Measurements from ENCODE around the gene TSC22D2.

The TSC22D2 gene

GRCh38 chr3:150444371-150444770 lies 36.3 kb downstream of the TSC22D2 start:
- no peaks in the 10 kb centered on the region for H3K27me3 Mint-ChIP-seq
- no peak overlapping the region for H3K27ac Mint-ChIP-seq
- H3K9me3 Mint-ChIP-seq = peaks cover 4% of the 10 kb centered on the region
- H3K4me1 Mint-ChIP-seq (ENCODE audit: low read depth) = peaks cover 30% of the 10 kb centered on the region
- H3K4me3 Mint-ChIP-seq = no peak overlapping the region
- H3K36me3 Mint-ChIP-seq (ENCODE audit: low read depth) = peaks cover 46% of the 10 kb centered on the region

DNA sequence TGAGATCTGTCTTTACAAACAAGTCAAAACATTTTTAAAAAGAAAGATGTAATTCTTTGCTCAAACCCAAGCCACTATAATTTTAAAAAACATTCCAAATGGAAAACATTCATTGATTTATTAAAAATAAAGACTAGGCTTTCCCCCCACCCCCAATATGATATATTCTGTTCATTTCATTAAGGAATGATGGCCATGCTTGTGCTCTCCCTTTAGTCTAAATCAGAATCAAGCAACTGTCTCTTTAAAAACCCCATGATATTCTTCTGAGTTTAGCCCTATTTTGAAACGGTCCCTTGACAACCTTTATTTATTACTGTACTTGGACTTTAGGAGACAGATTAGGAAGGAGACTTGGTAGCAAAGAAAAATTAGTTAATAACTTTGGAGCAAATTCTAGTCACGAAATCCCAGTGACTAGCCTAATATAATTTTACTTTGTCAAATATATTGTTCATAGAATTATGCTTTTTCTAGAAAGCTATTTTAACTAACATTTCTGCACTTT lies 38.4 kb downstream of the TSC22D2 start:
- no peaks in the 10 kb centered on the region for H3K27me3 Mint-ChIP-seq
- no peak overlapping the region for H3K4me3 Mint-ChIP-seq
- peaks cover 37% of the 10 kb centered on the region for H3K4me1 Mint-ChIP-seq (ENCODE audit: low read depth)
- H3K9me3 Mint-ChIP-seq = peaks cover 4% of the 10 kb centered on the region
- peaks cover 34% of the 10 kb centered on the region for H3K36me3 Mint-ChIP-seq (ENCODE audit: low read depth)
- H3K27ac Mint-ChIP-seq = no peak overlapping the region

- Mint-ChIP-seq H3K4me1 (ENCODE audit: low read depth) (peaks cover 37% of the 10 kb centered on the region), H3K9me3 (no peaks in the 10 kb centered on the region), H3K27ac (no peak overlapping the region), H3K4me3 (no peak overlapping the region), H3K36me3 (ENCODE audit: low read depth) (peaks cover 28% of the 10 kb centered on the region), H3K27me3 (no peaks in the 10 kb centered on the region)
Measured at GRCh38 chr3:150447084-150447483, 39.0 kb downstream of the TSC22D2 start.

DNA sequence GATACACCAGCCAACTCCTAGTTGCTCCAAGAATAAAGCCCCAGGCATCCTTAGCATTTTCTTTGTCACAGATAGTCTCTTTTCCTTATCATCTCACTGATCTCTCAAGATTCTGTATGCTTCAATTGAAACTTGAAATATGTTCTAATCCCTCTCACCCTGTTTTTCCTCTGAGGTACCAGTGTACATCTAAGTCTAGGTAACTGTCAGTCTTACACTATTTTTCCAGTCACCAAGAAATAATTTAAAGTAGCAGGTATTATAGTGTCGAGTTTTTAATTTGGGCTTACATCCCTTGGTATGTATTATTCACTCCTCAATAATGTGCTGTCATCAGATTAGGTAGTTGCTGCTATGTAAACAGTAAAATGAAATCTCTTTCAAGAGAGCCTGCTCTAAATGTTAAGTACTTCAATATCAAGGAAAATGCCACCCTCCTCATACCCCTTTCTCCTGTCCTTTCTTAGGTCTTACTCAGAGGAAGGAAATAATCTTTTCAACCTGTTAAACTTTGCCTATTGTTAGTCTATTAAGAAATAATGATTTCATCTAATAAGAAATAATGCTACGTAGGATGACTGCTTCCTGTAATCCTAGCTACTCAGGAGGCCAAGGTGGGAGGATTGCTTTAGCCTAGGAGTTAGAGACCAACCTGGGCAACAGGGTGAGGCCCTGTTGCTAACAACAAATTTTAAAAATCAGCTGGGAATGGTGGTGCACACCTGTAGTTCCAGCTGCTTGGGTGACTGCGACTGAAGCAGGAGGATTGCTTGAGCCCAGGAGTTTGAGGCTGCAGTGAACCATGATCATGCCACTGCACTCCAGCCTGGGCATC lies 39.8 kb downstream of the TSC22D2 start:
- Mint-ChIP-seq H3K27ac (peak overlapping the region; percentile 26), H3K9me3 (no peaks in the 10 kb centered on the region), H3K4me1 (ENCODE audit: low read depth) (peaks cover 37% of the 10 kb centered on the region), H3K4me3 (no peak overlapping the region), H3K27me3 (no peaks in the 10 kb centered on the region), H3K36me3 (ENCODE audit: low read depth) (peaks cover 23% of the 10 kb centered on the region)

- no peak overlapping the region for H3K4me3 Mint-ChIP-seq
- no peak overlapping the region for H3K27ac Mint-ChIP-seq
- H3K9me3 Mint-ChIP-seq = no peaks in the 10 kb centered on the region
- H3K4me1 Mint-ChIP-seq (ENCODE audit: low read depth) = peaks cover 30% of the 10 kb centered on the region
- H3K36me3 Mint-ChIP-seq (ENCODE audit: low read depth) = peaks cover 17% of the 10 kb centered on the region
- H3K27me3 Mint-ChIP-seq = no peaks in the 10 kb centered on the region
Measured at GRCh38 chr3:150449169-150449721, 41.1 kb downstream of the TSC22D2 start.

GRCh38 chr3:150450916-150451315 lies 42.8 kb downstream of the TSC22D2 start:
- H3K9me3 Mint-ChIP-seq = no peaks in the 10 kb centered on the region
- no peak overlapping the region for H3K27ac Mint-ChIP-seq
- peaks cover 30% of the 10 kb centered on the region for H3K4me1 Mint-ChIP-seq (ENCODE audit: low read depth)
- peaks cover 15% of the 10 kb centered on the region for H3K36me3 Mint-ChIP-seq (ENCODE audit: low read depth)
- no peaks in the 10 kb centered on the region for H3K27me3 Mint-ChIP-seq
- H3K4me3 Mint-ChIP-seq = no peak overlapping the region

DNA sequence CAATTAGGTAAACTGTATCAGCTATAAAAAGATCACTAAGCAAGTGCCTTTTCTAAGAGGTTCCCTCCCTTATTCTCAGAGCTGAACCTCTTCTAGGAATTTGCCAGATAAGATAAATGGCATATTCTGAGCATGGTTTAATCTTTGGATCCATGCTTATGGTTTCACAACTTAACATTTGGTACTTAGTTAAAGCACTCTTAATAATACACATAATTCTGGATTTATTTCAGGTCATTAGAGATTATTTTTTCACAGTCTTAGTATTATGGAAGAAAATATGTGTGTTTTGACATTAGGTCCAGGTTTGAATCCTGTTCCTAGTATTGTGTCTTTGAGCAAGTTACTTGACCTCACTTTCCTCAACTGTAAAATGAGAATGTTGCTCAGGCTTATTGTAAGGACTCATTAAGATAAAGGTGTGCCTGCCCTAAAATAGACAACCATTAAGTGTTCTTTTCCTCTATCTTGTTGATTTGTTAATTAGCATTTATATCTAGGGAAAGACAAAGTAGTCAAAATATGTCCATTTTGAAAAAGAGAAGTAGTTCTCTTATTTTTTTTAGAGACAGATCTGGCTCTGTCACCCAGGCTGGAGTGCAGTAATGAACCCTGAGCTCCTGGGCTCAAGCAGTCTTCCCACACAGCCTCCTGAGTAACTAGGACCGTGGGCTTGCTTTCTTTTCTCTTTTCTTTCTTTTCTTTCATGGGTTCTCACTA lies 43.4 kb downstream of the TSC22D2 start:
- H3K4me1 Mint-ChIP-seq (ENCODE audit: low read depth) = peaks cover 24% of the 10 kb centered on the region
- no peaks in the 10 kb centered on the region for H3K9me3 Mint-ChIP-seq
- H3K27ac Mint-ChIP-seq = no peak overlapping the region
- H3K4me3 Mint-ChIP-seq = no peak overlapping the region
- no peaks in the 10 kb centered on the region for H3K27me3 Mint-ChIP-seq
- H3K36me3 Mint-ChIP-seq (ENCODE audit: low read depth) = peaks cover 10% of the 10 kb centered on the region

- peaks cover 20% of the 10 kb centered on the region for H3K36me3 Mint-ChIP-seq (ENCODE audit: low read depth)
- H3K4me1 Mint-ChIP-seq (ENCODE audit: low read depth) = peaks cover 16% of the 10 kb centered on the region
- no peak overlapping the region for H3K27ac Mint-ChIP-seq
- H3K9me3 Mint-ChIP-seq = no peaks in the 10 kb centered on the region
- H3K4me3 Mint-ChIP-seq = no peak overlapping the region
- H3K27me3 Mint-ChIP-seq = no peaks in the 10 kb centered on the region
Measured at GRCh38 chr3:150453353-150453752, 45.3 kb downstream of the TSC22D2 start.

- H3K9me3 Mint-ChIP-seq = no peaks in the 10 kb centered on the region
- H3K27me3 Mint-ChIP-seq = no peaks in the 10 kb centered on the region
- H3K36me3 Mint-ChIP-seq (ENCODE audit: low read depth) = peaks cover 24% of the 10 kb centered on the region
- no peak overlapping the region for H3K4me3 Mint-ChIP-seq
- peaks cover 10% of the 10 kb centered on the region for H3K4me1 Mint-ChIP-seq (ENCODE audit: low read depth)
- H3K27ac Mint-ChIP-seq = no peak overlapping the region
Measured at GRCh38 chr3:150454085-150454484, 46.0 kb downstream of the TSC22D2 start.

GRCh38 chr3:150454622-150455021 lies 46.5 kb downstream of the TSC22D2 start:
- Mint-ChIP-seq H3K4me1 (ENCODE audit: low read depth) (peaks cover 4% of the 10 kb centered on the region), H3K27ac (no peak overlapping the region), H3K4me3 (no peak overlapping the region), H3K27me3 (no peaks in the 10 kb centered on the region), H3K9me3 (no peaks in the 10 kb centered on the region), H3K36me3 (ENCODE audit: low read depth) (peaks cover 27% of the 10 kb centered on the region)

- Mint-ChIP-seq H3K9me3 (no peaks in the 10 kb centered on the region), H3K4me3 (no peak overlapping the region), H3K4me1 (ENCODE audit: low read depth) (peaks cover 4% of the 10 kb centered on the region), H3K27me3 (no peaks in the 10 kb centered on the region), H3K36me3 (ENCODE audit: low read depth) (peaks cover 28% of the 10 kb centered on the region), H3K27ac (no peak overlapping the region)
Measured at GRCh38 chr3:150455341-150455740, 47.2 kb downstream of the TSC22D2 start.

- Mint-ChIP-seq H3K36me3 (ENCODE audit: low read depth) (peaks cover 28% of the 10 kb centered on the region), H3K4me3 (no peak overlapping the region), H3K27ac (no peak overlapping the region), H3K27me3 (no peaks in the 10 kb centered on the region), H3K4me1 (ENCODE audit: low read depth) (no peaks in the 10 kb centered on the region), H3K9me3 (no peaks in the 10 kb centered on the region)
Measured at GRCh38 chr3:150458001-150458400, 49.9 kb downstream of the TSC22D2 start.

- H3K27me3 Mint-ChIP-seq = no peaks in the 10 kb centered on the region
- H3K9me3 Mint-ChIP-seq = no peaks in the 10 kb centered on the region
Measured at GRCh38 chr3:150460484-150460883, 52.4 kb downstream of the TSC22D2 start.

DNA sequence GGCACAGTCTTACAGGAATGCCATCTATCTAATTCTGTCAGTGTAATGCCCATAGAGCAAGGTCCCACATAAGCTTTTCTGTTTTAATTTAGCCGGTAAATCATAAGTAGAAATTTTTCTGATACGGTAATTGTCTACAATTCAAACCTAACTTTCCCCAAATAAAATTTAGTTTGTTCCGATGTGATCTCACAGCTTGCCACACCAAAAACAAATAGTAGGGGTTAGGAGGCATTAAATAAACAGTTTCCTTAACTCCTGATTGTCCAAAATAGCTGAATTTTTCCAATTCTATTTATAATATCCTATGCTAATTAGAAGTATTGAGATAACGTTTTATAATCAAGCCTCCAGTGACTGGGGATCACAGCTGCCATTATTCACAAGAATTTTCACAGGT lies 53.3 kb downstream of the TSC22D2 start:
- no peak overlapping the region for H3K4me3 Mint-ChIP-seq
- H3K36me3 Mint-ChIP-seq (ENCODE audit: low read depth) = peaks cover 28% of the 10 kb centered on the region
- no peaks in the 10 kb centered on the region for H3K9me3 Mint-ChIP-seq
- no peak overlapping the region for H3K27ac Mint-ChIP-seq
- no peaks in the 10 kb centered on the region for H3K27me3 Mint-ChIP-seq
- H3K4me1 Mint-ChIP-seq (ENCODE audit: low read depth) = no peaks in the 10 kb centered on the region

More at GRCh38 chr3:150460484-150460883, 52.4 kb downstream of the TSC22D2 start:
- H3K4me3 Mint-ChIP-seq = no peak overlapping the region
- H3K27ac Mint-ChIP-seq = no peak overlapping the region
- peaks cover 28% of the 10 kb centered on the region for H3K36me3 Mint-ChIP-seq (ENCODE audit: low read depth)
- H3K4me1 Mint-ChIP-seq (ENCODE audit: low read depth) = no peaks in the 10 kb centered on the region

DNA sequence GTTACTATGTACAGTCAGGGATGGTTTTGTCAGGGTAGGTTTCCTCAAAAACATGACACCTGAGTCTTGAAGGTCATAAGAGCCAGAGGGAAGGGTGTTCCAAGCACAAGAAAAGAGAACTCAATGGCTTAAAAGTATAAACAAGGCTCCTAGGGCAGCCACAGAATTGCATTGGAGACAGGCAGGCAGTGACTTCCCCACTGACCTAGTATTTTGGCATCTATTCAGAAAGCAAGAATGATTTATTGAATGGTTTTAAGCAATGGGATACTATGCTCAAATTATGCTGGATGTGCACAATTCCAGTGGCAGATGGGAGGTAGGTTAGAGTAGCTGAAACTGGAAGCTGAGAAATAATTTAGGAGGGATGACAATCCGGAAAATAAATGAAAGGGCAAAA lies 54.0 kb downstream of the TSC22D2 start:
- no peaks in the 10 kb centered on the region for H3K4me1 Mint-ChIP-seq (ENCODE audit: low read depth)
- peaks cover 21% of the 10 kb centered on the region for H3K36me3 Mint-ChIP-seq (ENCODE audit: low read depth)

More for the DNA sequence above, 54.0 kb downstream of the TSC22D2 start:
- H3K27ac Mint-ChIP-seq = no peak overlapping the region
- H3K9me3 Mint-ChIP-seq = no peaks in the 10 kb centered on the region
- H3K27me3 Mint-ChIP-seq = no peaks in the 10 kb centered on the region
- H3K4me3 Mint-ChIP-seq = no peak overlapping the region

All from stimulated activated naive CD8-positive, alpha-beta T cell treated with anti-CD3 and anti-CD28 coated beads, Interleukin-15, Interleukin-2, amounts not matched to agents 100 ng/mL and 50 ng/mL, for 24 hours (primary cell).